HepG2 (cell line): Measurements from ENCODE around the gene NPEPL1. TPM values are rescaled to one million over a fixed set of nuclear protein-coding genes. Genes with fewer than 3 reads are reported as not detected.

Experiments used
- ATAC-seq: fragments of 200-7000 bp; cut with Tn5 transposase; 3 replicates; pipeline ENCODE4 v1.9.1; 2020; ENCODE audit warnings: mild to moderate bottlenecking, moderate library complexity
- BruUV-seq: library from RNA; stranded (reverse); fragments of 400-500 nt; replicated peaks from 2 replicates; lab custom pipeline; 2021; lab: Mats Ljungman, UMichigan
- CTCF ChIA-PET: fragments of 300-600 bp; formaldehyde crosslinking; extraction: SDS; loops from one replicate; lab custom pipeline; 2021; ENCODE audit warnings: low total read pairs, inconsistent platforms, low intra/inter-chr PET ratio; lab: Yijun Ruan, JAX
- POLR2A ChIA-PET: fragments of 350-600 bp; sonication (Branson Sonifier 250); formaldehyde crosslinking; loops from one replicate; lab custom pipeline; 2020; ENCODE audit warnings: antibody characterized with exemption, inconsistent platforms; lab: Yijun Ruan, JAX
- DNase-seq: peaks from one replicate; pipeline ENCODE4 v3.0.0-alpha.2; 2015; ENCODE audit warnings: low spot score
- FAIRE-seq: peaks from 3 replicates; lab custom pipeline; 2011; peaks lifted over from hg19 to GRCh38; lab: Jason Lieb, UNC
- H2AFZ ChIP-seq: one replicate; pipeline ENCODE4 v1.6.1; 2011; ENCODE audit warnings: low read length, inconsistent platforms
- H3K27ac ChIP-seq: fragments of 300-600 bp; 3 replicates; pipeline ENCODE4 v1.8.0; 2011; ENCODE audit warnings: mixed run types, mild to moderate bottlenecking, mixed read lengths, low read length, inconsistent platforms; ENCODE audit not compliant: insufficient read depth; ENCODE audit errors: extremely low read length
- H3K27me3 ChIP-seq, 2 experiments: fragments of 200-600 bp in 1 of 2; 2 replicates in 1 of 2; 3 replicates in 1 of 2; pipeline versions ENCODE4 v1.6.0 to v1.8.0; 2011; ENCODE audit warnings: low read length in 2 of 2, mild to moderate bottlenecking in 2 of 2, moderate library complexity in 2 of 2, inconsistent platforms in 1 of 2; ENCODE audit not compliant: insufficient read depth in 2 of 2, control insufficient read depth in 1 of 2
- H3K36me3 ChIP-seq, 2 experiments: fragments of 200-600 bp in 1 of 2; replicated peaks in 1 of 2; 2 replicates in 1 of 2; 3 replicates in 1 of 2; pipeline versions ENCODE4 v1.5.1 to v1.8.0; 2011; ENCODE audit warnings: low read length in 2 of 2, inconsistent platforms in 1 of 2; ENCODE audit not compliant: insufficient read depth in 2 of 2, control insufficient read depth in 1 of 2
- H3K4me1 ChIP-seq: 2 replicates; pipeline ENCODE4 v1.5.1; 2012; ENCODE audit warnings: low read length, inconsistent platforms; ENCODE audit not compliant: insufficient read depth
- H3K4me2 ChIP-seq: 2 replicates; pipeline ENCODE4 v1.6.0; 2011; ENCODE audit warnings: low read depth, low read length, inconsistent platforms
- H3K4me3 ChIP-seq, 3 experiments: fragments of 200-600 bp in 1 of 3; sonication (generic), shearing (Covaris generic) in 1 of 3; replicated peaks in 1 of 3; 2 replicates each; pipeline ENCODE4 v1.5.1; 2011 to 2016; ENCODE audit warnings: low read length in 3 of 3, inconsistent platforms in 2 of 3, low read depth in 2 of 3, mild to moderate bottlenecking in 2 of 3, control low read depth in 1 of 3, mixed read lengths in 1 of 3; ENCODE audit not compliant: insufficient read depth in 1 of 3
- H3K79me2 ChIP-seq: one replicate; pipeline ENCODE4 v1.6.1; 2011; ENCODE audit warnings: low read length, inconsistent platforms; ENCODE audit not compliant: insufficient read depth
- H3K9ac ChIP-seq: 2 replicates; pipeline ENCODE4 v1.6.0; 2011; ENCODE audit warnings: mild to moderate bottlenecking, low read depth, low read length, inconsistent platforms; ENCODE audit not compliant: insufficient read depth
- H3K9me3 ChIP-seq: 2 replicates; pipeline ENCODE4 v1.5.1; 2012; ENCODE audit warnings: mild to moderate bottlenecking, low read length
- H4K20me1 ChIP-seq: 2 replicates; pipeline ENCODE4 v1.6.0; 2011; ENCODE audit warnings: inconsistent platforms, mild to moderate bottlenecking, low read length, moderate library complexity; ENCODE audit not compliant: insufficient read depth
- CENPX ChIP-seq: sonication (generic); formaldehyde crosslinking; IDR thresholded peaks from 2 replicates; pipeline ENCODE4 v1.9.0; 2021; ENCODE audit warnings: mild to moderate bottlenecking, missing genetic modification reagents, moderate library complexity
- HNRNPK ChIP-seq: fragments of 200-400 bp; formaldehyde crosslinking; IDR thresholded peaks from 2 replicates; pipeline ENCODE4 v1.6.1; 2018; ENCODE audit warnings: low read length, low read depth, moderate library complexity, mild to moderate bottlenecking; ENCODE audit not compliant: poor library complexity, severe bottlenecking
- KDM5A ChIP-seq: fragments of 200-600 bp; sonication (generic); IDR thresholded peaks from 2 replicates; pipeline ENCODE4 v1.7.0; 2018; ENCODE audit warnings: antibody characterized with exemption, mild to moderate bottlenecking, low read length, borderline replicate concordance
- NFYC ChIP-seq: IDR thresholded peaks from 2 replicates; pipeline ENCODE4 v1.6.1; 2016; ENCODE audit warnings: missing genetic modification reagents, missing compliant biosample characterization
- ZKSCAN5 ChIP-seq: sonication (generic); formaldehyde crosslinking; IDR thresholded peaks from 2 replicates; pipeline ENCODE4 v1.5.1; 2020; ENCODE audit warnings: mild to moderate bottlenecking, missing genetic modification reagents
- ZNF326 ChIP-seq: sonication (generic); formaldehyde crosslinking; IDR thresholded peaks from 2 replicates; pipeline ENCODE4 v1.4.0; 2020; ENCODE audit warnings: missing genetic modification reagents, borderline replicate concordance
- ZNF781 ChIP-seq: sonication (generic); formaldehyde crosslinking; IDR thresholded peaks from 2 replicates; pipeline ENCODE4 v1.5.1; 2020; ENCODE audit warnings: borderline replicate concordance, mild to moderate bottlenecking, missing genetic modification reagents; ENCODE audit errors: not compliant biosample characterization
- ZNF879 ChIP-seq: sonication (generic); formaldehyde crosslinking; IDR thresholded peaks from 2 replicates; pipeline ENCODE4 v1.8.1; 2023; ENCODE audit warnings: missing genetic modification reagents
- WGBS: methylation state at CpG from one replicate; pipeline ENCODE4 v1.1.6; 2017; ENCODE audit warnings: low lambda C conversion rate; 5-methylcytosine and 5-hydroxymethylcytosine counted together
- in situ Hi-C: cut with HindIII; loops from 2 replicates; pipeline ENCODE4 v1.10.0; 2017; ENCODE audit warnings: low pct_unique_long_range_greater_than_20kb; ENCODE audit not compliant: extremely low pct_ligation_motif_present
- intact Hi-C: fragments of 100-400 bp; cut with micrococcal nuclease; formaldehyde crosslinking; loops from one replicate; pipeline ENCODE4 v1.10.0; 2022; ENCODE audit not compliant: unreplicated experiment
- polyA plus RNA-seq, 8 experiments: library from polyadenylated mRNA; depleted of rRNA in 3 of 8; stranded (reverse) in 7 of 8; unstranded in 1 of 8; fragments of >200 nt; fragmentation: Illumina TruSeq in 4 of 8; extraction: Trizol in 4 of 8; gene quantifications; 2 replicates each; pipeline versions ENCODE4 v1.2.1 to v1.2.3, GENCODE V29; 2011 to 2016; ENCODE audit warnings: low read depth in 4 of 8, missing spikeins in 1 of 8, mixed read lengths in 1 of 8; ENCODE audit not compliant: insufficient read depth in 1 of 8
- total RNA-seq, 5 experiments: library from RNA; depleted of rRNA; stranded (reverse); fragments of >200 nt; fragmentation: Illumina TruSeq; extraction: Trizol; gene quantifications; 2 replicates each; pipeline ENCODE4 v1.2.3, GENCODE V29; 2016; ENCODE audit warnings: low read depth in 1 of 5
- TF ChIP-seq, protein P1 (sequence below): sonication (generic); formaldehyde crosslinking; IDR thresholded peaks from 2 replicates; pipeline ENCODE4 v1.9.0; 2021; ENCODE audit warnings: missing genetic modification reagents, borderline replicate concordance
- TF ChIP-seq, protein P2 (sequence below): sonication (generic); formaldehyde crosslinking; conservative IDR thresholded peaks from 2 replicates; pipeline ENCODE4 v1.4.0; 2020; ENCODE audit warnings: missing genetic modification reagents
- TF ChIP-seq, protein P3 (sequence below): sonication (generic); formaldehyde crosslinking; conservative IDR thresholded peaks from 2 replicates; pipeline ENCODE4 v1.8.0; 2022; ENCODE audit warnings: low read depth, missing genetic modification reagents
- TF ChIP-seq, protein P4 (sequence below): sonication (generic); formaldehyde crosslinking; IDR thresholded peaks from 2 replicates; pipeline ENCODE4 v1.5.0; 2020; ENCODE audit warnings: mild to moderate bottlenecking, missing genetic modification reagents

Gene NPEPL1
- total and polyA plus RNA-seq, 2 of the 13 experiments (the other 11 are each of a cell fraction or from before 2014, with no cell fraction given), result 4.1 to 7.5 TPM

DNA sequence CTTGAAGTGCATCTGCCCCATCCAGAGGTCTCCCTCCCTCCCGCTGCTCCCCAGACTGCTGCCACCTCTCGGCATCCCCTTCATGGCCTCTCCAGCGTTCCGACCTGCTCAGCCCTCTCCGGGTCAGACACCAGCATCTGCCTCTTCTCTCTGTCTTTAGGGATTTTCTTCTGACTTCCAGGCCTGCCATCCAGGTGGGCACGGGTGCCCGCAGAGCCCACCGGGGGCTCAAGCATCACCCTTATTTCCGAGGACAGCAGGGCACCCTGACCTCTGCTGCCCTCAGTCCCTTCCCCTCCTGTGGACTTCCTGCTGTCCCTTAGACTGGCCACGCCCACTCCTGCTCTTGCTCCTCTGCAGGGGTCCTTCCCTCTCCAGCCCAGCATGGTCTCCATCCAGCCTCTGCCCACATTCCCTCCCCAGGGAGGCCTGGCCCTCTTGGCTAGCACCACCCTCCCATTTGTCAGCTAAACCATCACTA is 3.3 kb downstream of the NPEPL1 start:
- no peak for DNase-seq
- ChIA-PET CTCF (no interaction called here), POLR2A (no interaction called here)
- Histone ChIP-seq H3K4me1 (no peaks in the 10 kb centered on the region), H3K27me3 (no peaks in the 10 kb centered on the region), H3K27ac (no peak overlapping the region), H3K36me3 (peaks cover 18 to 24% of the 10 kb centered on the region in 2 experiments; a peak in 4 of 5 replicates), H2AFZ (no peak overlapping the region), H3K9ac (no peak overlapping the region), H3K4me2 (no peak overlapping the region), H3K9me3 (no peaks in the 10 kb centered on the region), H4K20me1 (no peaks in the 10 kb centered on the region), H3K4me3 (no peak overlapping the region), H3K79me2 (no peaks in the 10 kb centered on the region)
- 94% methylated on average over 10 of the region's 10 CpGs for WGBS
- TF ChIP-seq ZNF326 (CRISPR knock-in tag) (no peak), HNRNPK (no peak), KDM5A (no peak), ZNF879 (no peak), NFYC (CRISPR knock-in tag) (no peak), ZKSCAN5 (CRISPR knock-in tag) (no peak), ZNF781 (CRISPR knock-in tag) (no peak), CENPX (CRISPR knock-in tag) (no peak)
- TF ChIP-seq, protein P1, sequence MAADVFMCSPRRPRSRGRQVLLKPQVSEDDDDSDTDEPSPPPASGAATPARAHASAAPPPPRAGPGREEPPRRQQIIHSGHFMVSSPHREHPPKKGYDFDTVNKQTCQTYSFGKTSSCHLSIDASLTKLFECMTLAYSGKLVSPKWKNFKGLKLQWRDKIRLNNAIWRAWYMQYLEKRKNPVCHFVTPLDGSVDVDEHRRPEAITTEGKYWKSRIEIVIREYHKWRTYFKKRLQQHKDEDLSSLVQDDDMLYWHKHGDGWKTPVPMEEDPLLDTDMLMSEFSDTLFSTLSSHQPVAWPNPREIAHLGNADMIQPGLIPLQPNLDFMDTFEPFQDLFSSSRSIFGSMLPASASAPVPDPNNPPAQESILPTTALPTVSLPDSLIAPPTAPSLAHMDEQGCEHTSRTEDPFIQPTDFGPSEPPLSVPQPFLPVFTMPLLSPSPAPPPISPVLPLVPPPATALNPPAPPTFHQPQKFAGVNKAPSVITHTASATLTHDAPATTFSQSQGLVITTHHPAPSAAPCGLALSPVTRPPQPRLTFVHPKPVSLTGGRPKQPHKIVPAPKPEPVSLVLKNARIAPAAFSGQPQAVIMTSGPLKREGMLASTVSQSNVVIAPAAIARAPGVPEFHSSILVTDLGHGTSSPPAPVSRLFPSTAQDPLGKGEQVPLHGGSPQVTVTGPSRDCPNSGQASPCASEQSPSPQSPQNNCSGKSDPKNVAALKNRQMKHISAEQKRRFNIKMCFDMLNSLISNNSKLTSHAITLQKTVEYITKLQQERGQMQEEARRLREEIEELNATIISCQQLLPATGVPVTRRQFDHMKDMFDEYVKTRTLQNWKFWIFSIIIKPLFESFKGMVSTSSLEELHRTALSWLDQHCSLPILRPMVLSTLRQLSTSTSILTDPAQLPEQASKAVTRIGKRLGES (CRISPR knock-in tag), result no peak
- TF ChIP-seq, protein P2, sequence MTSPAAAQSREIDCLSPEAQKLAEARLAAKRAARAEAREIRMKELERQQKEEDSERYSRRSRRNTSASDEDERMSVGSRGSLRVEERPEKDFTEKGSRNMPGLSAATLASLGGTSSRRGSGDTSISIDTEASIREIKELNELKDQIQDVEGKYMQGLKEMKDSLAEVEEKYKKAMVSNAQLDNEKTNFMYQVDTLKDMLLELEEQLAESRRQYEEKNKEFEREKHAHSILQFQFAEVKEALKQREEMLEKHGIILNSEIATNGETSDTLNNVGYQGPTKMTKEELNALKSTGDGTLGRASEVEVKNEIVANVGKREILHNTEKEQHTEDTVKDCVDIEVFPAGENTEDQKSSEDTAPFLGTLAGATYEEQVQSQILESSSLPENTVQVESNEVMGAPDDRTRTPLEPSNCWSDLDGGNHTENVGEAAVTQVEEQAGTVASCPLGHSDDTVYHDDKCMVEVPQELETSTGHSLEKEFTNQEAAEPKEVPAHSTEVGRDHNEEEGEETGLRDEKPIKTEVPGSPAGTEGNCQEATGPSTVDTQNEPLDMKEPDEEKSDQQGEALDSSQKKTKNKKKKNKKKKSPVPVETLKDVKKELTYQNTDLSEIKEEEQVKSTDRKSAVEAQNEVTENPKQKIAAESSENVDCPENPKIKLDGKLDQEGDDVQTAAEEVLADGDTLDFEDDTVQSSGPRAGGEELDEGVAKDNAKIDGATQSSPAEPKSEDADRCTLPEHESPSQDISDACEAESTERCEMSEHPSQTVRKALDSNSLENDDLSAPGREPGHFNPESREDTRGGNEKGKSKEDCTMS (CRISPR knock-in tag), result no peak
- TF ChIP-seq, protein P3, sequence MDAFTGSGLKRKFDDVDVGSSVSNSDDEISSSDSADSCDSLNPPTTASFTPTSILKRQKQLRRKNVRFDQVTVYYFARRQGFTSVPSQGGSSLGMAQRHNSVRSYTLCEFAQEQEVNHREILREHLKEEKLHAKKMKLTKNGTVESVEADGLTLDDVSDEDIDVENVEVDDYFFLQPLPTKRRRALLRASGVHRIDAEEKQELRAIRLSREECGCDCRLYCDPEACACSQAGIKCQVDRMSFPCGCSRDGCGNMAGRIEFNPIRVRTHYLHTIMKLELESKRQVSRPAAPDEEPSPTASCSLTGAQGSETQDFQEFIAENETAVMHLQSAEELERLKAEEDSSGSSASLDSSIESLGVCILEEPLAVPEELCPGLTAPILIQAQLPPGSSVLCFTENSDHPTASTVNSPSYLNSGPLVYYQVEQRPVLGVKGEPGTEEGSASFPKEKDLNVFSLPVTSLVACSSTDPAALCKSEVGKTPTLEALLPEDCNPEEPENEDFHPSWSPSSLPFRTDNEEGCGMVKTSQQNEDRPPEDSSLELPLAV (CRISPR knock-in tag), result no peak
- TF ChIP-seq, protein P4, sequence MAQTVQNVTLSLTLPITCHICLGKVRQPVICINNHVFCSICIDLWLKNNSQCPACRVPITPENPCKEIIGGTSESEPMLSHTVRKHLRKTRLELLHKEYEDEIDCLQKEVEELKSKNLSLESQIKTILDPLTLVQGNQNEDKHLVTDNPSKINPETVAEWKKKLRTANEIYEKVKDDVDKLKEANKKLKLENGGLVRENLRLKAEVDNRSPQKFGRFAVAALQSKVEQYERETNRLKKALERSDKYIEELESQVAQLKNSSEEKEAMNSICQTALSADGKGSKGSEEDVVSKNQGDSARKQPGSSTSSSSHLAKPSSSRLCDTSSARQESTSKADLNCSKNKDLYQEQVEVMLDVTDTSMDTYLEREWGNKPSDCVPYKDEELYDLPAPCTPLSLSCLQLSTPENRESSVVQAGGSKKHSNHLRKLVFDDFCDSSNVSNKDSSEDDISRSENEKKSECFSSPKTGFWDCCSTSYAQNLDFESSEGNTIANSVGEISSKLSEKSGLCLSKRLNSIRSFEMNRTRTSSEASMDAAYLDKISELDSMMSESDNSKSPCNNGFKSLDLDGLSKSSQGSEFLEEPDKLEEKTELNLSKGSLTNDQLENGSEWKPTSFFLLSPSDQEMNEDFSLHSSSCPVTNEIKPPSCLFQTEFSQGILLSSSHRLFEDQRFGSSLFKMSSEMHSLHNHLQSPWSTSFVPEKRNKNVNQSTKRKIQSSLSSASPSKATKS (CRISPR knock-in tag), result no peak
- FAIRE-seq, result no peak
- BruUV-seq, result no TSS peak
- intact Hi-C loops (no loop called here), in situ Hi-C loops (no loop called here)
- ATAC-seq, result no peak
